ENCODE data around the gene NUP214. TPM values are rescaled to one million over a fixed set of nuclear protein-coding genes. Genes with fewer than 3 reads are reported as not detected.

The NUP214 gene
- total RNA-seq, 1 experiment from 2014 or later, result 52.3 TPM

DNA sequence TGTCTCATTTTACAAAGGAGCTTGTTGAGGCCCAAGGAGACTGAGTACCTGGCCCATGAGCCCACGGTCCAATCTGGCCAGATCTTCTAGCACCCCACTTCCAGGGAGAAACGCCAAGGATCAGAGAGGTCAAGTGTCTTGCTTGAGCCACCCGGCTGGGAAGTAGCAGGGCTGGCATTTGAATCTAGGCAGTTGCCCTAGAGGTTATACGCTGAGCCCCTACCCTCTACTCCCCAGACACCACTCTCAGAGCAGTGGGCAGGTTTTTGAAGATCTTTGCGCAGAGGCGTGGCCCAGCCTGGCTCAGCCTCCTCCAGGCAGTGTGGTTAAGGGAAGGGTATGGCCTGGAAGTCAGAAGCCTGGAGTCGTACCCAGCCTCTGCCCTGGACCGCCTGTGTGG, 5.8 kb upstream of the NUP214 start:
- POLR2A ChIA-PET, result no interaction called here
- no TSS peak for BruUV-seq (replicated peaks)
- no peak for DNase-seq
- Histone ChIP-seq H3K4me3 (ENCODE audit: low read depth, low read length) (no peak overlapping the region), H3K9me3 (no peaks in the 10 kb centered on the region), H3K4me1 (no peaks in the 10 kb centered on the region), H3K27me3 (replicated peaks; ENCODE audit: control insufficient read depth, insufficient read depth, low read length) (no peaks in the 10 kb centered on the region), H3K36me3 (ENCODE audit: control insufficient read depth, insufficient read depth, low read length) (no peaks in the 10 kb centered on the region)
- Mint-ChIP-seq H3K4me1 (ENCODE audit: low read depth, unreplicated experiment) (no peaks in the 10 kb centered on the region), H3K9me3 (ENCODE audit: unreplicated experiment) (no peaks in the 10 kb centered on the region), H3K36me3 (ENCODE audit: insufficient read depth, unreplicated experiment) (peaks cover 13% of the 10 kb centered on the region), H3K27ac (ENCODE audit: unreplicated experiment) (no peak overlapping the region), H3K4me3 (ENCODE audit: unreplicated experiment) (no peak overlapping the region), H3K27me3 (ENCODE audit: insufficient read depth, unreplicated experiment) (no peaks in the 10 kb centered on the region)
- intact Hi-C loops (cut with micrococcal nuclease; ENCODE audit: unreplicated experiment), result no loop called here
- TF ChIP-seq, protein P1, sequence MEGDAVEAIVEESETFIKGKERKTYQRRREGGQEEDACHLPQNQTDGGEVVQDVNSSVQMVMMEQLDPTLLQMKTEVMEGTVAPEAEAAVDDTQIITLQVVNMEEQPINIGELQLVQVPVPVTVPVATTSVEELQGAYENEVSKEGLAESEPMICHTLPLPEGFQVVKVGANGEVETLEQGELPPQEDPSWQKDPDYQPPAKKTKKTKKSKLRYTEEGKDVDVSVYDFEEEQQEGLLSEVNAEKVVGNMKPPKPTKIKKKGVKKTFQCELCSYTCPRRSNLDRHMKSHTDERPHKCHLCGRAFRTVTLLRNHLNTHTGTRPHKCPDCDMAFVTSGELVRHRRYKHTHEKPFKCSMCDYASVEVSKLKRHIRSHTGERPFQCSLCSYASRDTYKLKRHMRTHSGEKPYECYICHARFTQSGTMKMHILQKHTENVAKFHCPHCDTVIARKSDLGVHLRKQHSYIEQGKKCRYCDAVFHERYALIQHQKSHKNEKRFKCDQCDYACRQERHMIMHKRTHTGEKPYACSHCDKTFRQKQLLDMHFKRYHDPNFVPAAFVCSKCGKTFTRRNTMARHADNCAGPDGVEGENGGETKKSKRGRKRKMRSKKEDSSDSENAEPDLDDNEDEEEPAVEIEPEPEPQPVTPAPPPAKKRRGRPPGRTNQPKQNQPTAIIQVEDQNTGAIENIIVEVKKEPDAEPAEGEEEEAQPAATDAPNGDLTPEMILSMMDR (IDR thresholded peaks at IDR 0.05; ENCODE audit: insufficient read depth in 1 of 2, low read depth in 1 of 2, low read length in 1 of 2, severe bottlenecking in 1 of 2, unreplicated experiment in 1 of 2), result no peak
- CTCF ChIA-PET, result no interaction called here

DNA sequence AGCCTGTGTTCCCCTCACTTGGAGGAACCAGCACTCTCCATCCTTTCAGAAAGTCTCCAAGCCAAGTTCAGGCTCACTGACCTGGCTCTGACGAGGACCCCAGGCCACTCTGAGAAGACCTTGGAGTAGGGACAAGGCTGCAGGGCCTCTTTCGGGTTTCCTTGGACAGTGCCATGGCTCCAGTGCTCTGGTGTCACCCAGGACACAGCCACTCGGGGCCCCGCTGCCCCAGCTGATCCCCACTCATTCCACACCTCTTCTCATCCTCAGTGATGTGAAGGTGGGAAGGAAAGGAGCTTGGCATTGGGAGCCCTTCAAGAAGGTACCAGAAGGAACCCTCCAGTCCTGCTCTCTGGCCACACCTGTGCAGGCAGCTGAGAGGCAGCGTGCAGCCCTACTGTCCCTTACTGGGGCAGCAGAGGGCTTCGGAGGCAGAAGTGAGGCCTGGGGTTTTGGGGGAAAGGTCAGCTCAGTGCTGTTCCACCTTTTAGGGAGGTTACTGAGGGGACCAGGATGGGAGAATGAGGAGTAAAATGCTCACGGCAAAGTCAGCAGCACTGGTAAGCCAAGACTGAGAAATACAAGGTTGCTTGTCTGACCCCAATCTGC, 4.7 kb upstream of the NUP214 start:
- Mint-ChIP-seq H3K4me1 (ENCODE audit: low read depth, unreplicated experiment) (peaks cover 5% of the 10 kb centered on the region), H3K4me3 (ENCODE audit: unreplicated experiment) (no peak overlapping the region), H3K27me3 (ENCODE audit: insufficient read depth, unreplicated experiment) (no peaks in the 10 kb centered on the region), H3K9me3 (ENCODE audit: unreplicated experiment) (no peaks in the 10 kb centered on the region), H3K36me3 (ENCODE audit: insufficient read depth, unreplicated experiment) (peaks cover 24% of the 10 kb centered on the region), H3K27ac (ENCODE audit: unreplicated experiment) (no peak overlapping the region)
- H3K4me1 ChIP-seq, result no peaks in the 10 kb centered on the region
- ChIA-PET CTCF (no interaction called here), POLR2A (no interaction called here)
- intact Hi-C loops (cut with micrococcal nuclease; ENCODE audit: unreplicated experiment), result no loop called here
- TF ChIP-seq, protein P1 (IDR thresholded peaks at IDR 0.05; ENCODE audit: insufficient read depth in 1 of 2, low read depth in 1 of 2, low read length in 1 of 2, severe bottlenecking in 1 of 2, unreplicated experiment in 1 of 2), result no peak
- no peaks in the 10 kb centered on the region for H3K36me3 ChIP-seq (ENCODE audit: control insufficient read depth, insufficient read depth, low read length)
- BruUV-seq (replicated peaks), result no TSS peak
- H3K27me3 ChIP-seq (replicated peaks; ENCODE audit: control insufficient read depth, insufficient read depth, low read length), result no peaks in the 10 kb centered on the region
- no peak overlapping the region for H3K4me3 ChIP-seq (ENCODE audit: low read depth, low read length)
- no peaks in the 10 kb centered on the region for H3K9me3 ChIP-seq
- DNase-seq, result no peak

DNA sequence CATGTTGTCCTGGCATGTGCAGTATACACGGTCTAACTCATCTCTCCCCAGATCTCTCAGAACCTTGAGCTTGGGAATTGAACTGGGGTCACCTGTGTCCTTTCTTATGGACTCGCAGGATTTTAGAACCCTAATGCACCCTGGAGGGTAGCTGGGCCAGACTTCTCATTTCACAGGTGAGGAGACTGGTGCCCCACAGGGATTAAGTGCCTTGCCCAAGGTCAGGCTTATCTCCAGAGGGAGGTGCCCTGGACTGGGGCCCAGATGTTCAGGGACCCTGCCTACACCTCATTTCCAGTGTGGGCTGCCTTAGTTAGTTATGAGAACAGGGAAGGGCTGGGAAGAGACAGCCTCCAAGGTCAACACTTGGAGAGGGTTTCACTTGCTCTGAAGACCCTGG, 4.0 kb upstream of the NUP214 start:
- H3K4me1 ChIP-seq, result no peaks in the 10 kb centered on the region
- intact Hi-C loops (cut with micrococcal nuclease; ENCODE audit: unreplicated experiment), result no loop called here
- no peaks in the 10 kb centered on the region for H3K9me3 ChIP-seq
- CTCF ChIA-PET, result no interaction called here
- H3K27me3 ChIP-seq (replicated peaks; ENCODE audit: control insufficient read depth, insufficient read depth, low read length), result no peaks in the 10 kb centered on the region
- Mint-ChIP-seq H3K9me3 (ENCODE audit: unreplicated experiment) (no peaks in the 10 kb centered on the region), H3K4me3 (ENCODE audit: unreplicated experiment) (no peak overlapping the region), H3K27ac (ENCODE audit: unreplicated experiment) (no peak overlapping the region), H3K36me3 (ENCODE audit: insufficient read depth, unreplicated experiment) (peaks cover 30% of the 10 kb centered on the region), H3K27me3 (ENCODE audit: insufficient read depth, unreplicated experiment) (no peaks in the 10 kb centered on the region), H3K4me1 (ENCODE audit: low read depth, unreplicated experiment) (peaks cover 5% of the 10 kb centered on the region)
- TF ChIP-seq, protein P1 (IDR thresholded peaks at IDR 0.05; ENCODE audit: insufficient read depth in 1 of 2, low read depth in 1 of 2, low read length in 1 of 2, severe bottlenecking in 1 of 2, unreplicated experiment in 1 of 2), result no peak
- no TSS peak for BruUV-seq (replicated peaks)
- no peak overlapping the region for H3K4me3 ChIP-seq (ENCODE audit: low read depth, low read length)
- no peaks in the 10 kb centered on the region for H3K36me3 ChIP-seq (ENCODE audit: control insufficient read depth, insufficient read depth, low read length)
- POLR2A ChIA-PET, result no interaction called here
- DNase-seq, result no peak
